Loucy (cell line): ENCODE measurements around the gene BLOC1S3.

ENCODE experiments used
- H2AFZ ChIP-seq: fragments of 200-600 bp; sonication (generic); 2 replicates; pipeline ENCODE4 v1.6.0; 2016; ENCODE audit warnings: antibody characterized with exemption, mild to moderate bottlenecking, low read length, moderate library complexity
- H3F3A ChIP-seq: fragments of 200-600 bp; 2 replicates; pipeline ENCODE4 v1.6.0; 2016; ENCODE audit warnings: antibody characterized with exemption, low read depth, mild to moderate bottlenecking
- H3K27me3 ChIP-seq: fragments of 200-600 bp; sonication (generic); 2 replicates; pipeline ENCODE4 v1.6.1; 2014; ENCODE audit warnings: low read length, mild to moderate bottlenecking; ENCODE audit not compliant: insufficient read depth, poor library complexity, severe bottlenecking
- H3K36me3 ChIP-seq: fragments of 200-600 bp; sonication (generic); 2 replicates; pipeline ENCODE4 v1.6.1; 2016; ENCODE audit warnings: low read length; ENCODE audit not compliant: insufficient read depth
- H3K4me1 ChIP-seq: fragments of 200-600 bp; sonication (generic); 2 replicates; pipeline ENCODE4 v1.5.1; 2014; ENCODE audit warnings: low read length, mild to moderate bottlenecking; ENCODE audit not compliant: insufficient read depth, poor library complexity, severe bottlenecking
- H3K4me2 ChIP-seq: fragments of 200-600 bp; sonication (generic); 2 replicates; pipeline ENCODE4 v1.6.0; 2014; ENCODE audit warnings: antibody characterized with exemption, low read length, low read depth, mild to moderate bottlenecking; ENCODE audit not compliant: poor library complexity, severe bottlenecking
- H3K4me3 ChIP-seq: fragments of 200-600 bp; sonication (generic); 2 replicates; pipeline ENCODE4 v1.5.1; 2014; ENCODE audit warnings: low read length, mild to moderate bottlenecking, mixed read lengths; ENCODE audit not compliant: poor library complexity, severe bottlenecking
- H3K79me2 ChIP-seq: fragments of 200-600 bp; sonication (generic); 2 replicates; pipeline ENCODE4 v1.6.1; 2014; ENCODE audit warnings: low read length; ENCODE audit not compliant: insufficient read depth
- H3K9ac ChIP-seq: fragments of 200-600 bp; sonication (generic); 2 replicates; pipeline ENCODE4 v1.6.0; 2014; ENCODE audit warnings: mild to moderate bottlenecking, low read depth, low read length, moderate library complexity; ENCODE audit not compliant: poor library complexity, severe bottlenecking
- H3K9me2 ChIP-seq: fragments of 200-600 bp; sonication (generic); replicated peaks from 2 replicates; pipeline ENCODE4 v1.6.1; 2016; ENCODE audit warnings: low read depth, low read length, mixed read lengths
- H3K9me3 ChIP-seq: fragments of 200-600 bp; sonication (generic); 2 replicates; pipeline ENCODE4 v1.6.1; 2014; ENCODE audit warnings: mild to moderate bottlenecking, antibody characterized with exemption, low read length, low read depth; ENCODE audit not compliant: insufficient read depth
- H4K20me1 ChIP-seq: fragments of 200-600 bp; sonication (generic); 2 replicates; pipeline ENCODE4 v1.6.0; 2014; ENCODE audit warnings: antibody characterized with exemption, low read length, mild to moderate bottlenecking; ENCODE audit not compliant: insufficient read depth, poor library complexity, severe bottlenecking
- CTCF ChIP-seq: fragments of 200-600 bp; sonication (generic); conservative IDR thresholded peaks from 2 replicates; pipeline ENCODE4 v1.5.1; 2014; ENCODE audit warnings: mild to moderate bottlenecking, antibody characterized with exemption, low read length
- EZH2phosphoT487 ChIP-seq: fragments of 200-600 bp; IDR thresholded peaks from 2 replicates; pipeline ENCODE4 v1.6.1; 2018; ENCODE audit warnings: antibody characterized with exemption, mild to moderate bottlenecking, moderate library complexity, borderline replicate concordance

The BLOC1S3 gene

GRCh38 chr19:45163156-45163555 lies 15.4 kb upstream of the BLOC1S3 start:
- H3K4me1 ChIP-seq, result no peaks in the 10 kb centered on the region
- H3K9me2 ChIP-seq, result no peaks in the 10 kb centered on the region
- H3K4me2 ChIP-seq, result no peak overlapping the region
- no peaks in the 10 kb centered on the region for H3K9me3 ChIP-seq
- no peaks in the 10 kb centered on the region for H3K36me3 ChIP-seq
- TF ChIP-seq EZH2phosphoT487 (no peak), CTCF (no peak)
- no peak overlapping the region for H3K4me3 ChIP-seq
- no peaks in the 10 kb centered on the region for H3F3A ChIP-seq
- no peak overlapping the region for H3K9ac ChIP-seq
- H3K27me3 ChIP-seq, result no peaks in the 10 kb centered on the region
- H2AFZ ChIP-seq, result no peak overlapping the region
- no peaks in the 10 kb centered on the region for H3K79me2 ChIP-seq
- H4K20me1 ChIP-seq, result no peaks in the 10 kb centered on the region

- Histone ChIP-seq H2AFZ (no peak overlapping the region), H3K9ac (no peak overlapping the region), H4K20me1 (no peaks in the 10 kb centered on the region), H3K36me3 (no peaks in the 10 kb centered on the region), H3K27me3 (no peaks in the 10 kb centered on the region), H3K4me1 (no peaks in the 10 kb centered on the region), H3K9me2 (no peaks in the 10 kb centered on the region), H3K4me2 (no peak overlapping the region), H3K4me3 (no peak overlapping the region), H3F3A (no peaks in the 10 kb centered on the region), H3K79me2 (no peaks in the 10 kb centered on the region), H3K9me3 (no peaks in the 10 kb centered on the region)
- TF ChIP-seq EZH2phosphoT487 (no peak), CTCF (no peak)
Observed at GRCh38 chr19:45163751-45164460, 14.7 kb upstream of the BLOC1S3 start.

- H3K27me3 ChIP-seq, result no peaks in the 10 kb centered on the region
- no peaks in the 10 kb centered on the region for H3K36me3 ChIP-seq
- H3K9me3 ChIP-seq, result no peaks in the 10 kb centered on the region
- no peaks in the 10 kb centered on the region for H4K20me1 ChIP-seq
- no peak for TF ChIP-seq EZH2phosphoT487
- no peak for TF ChIP-seq CTCF
- no peak overlapping the region for H3K9ac ChIP-seq
- H2AFZ ChIP-seq, result no peak overlapping the region
- no peaks in the 10 kb centered on the region for H3F3A ChIP-seq
- no peak overlapping the region for H3K4me2 ChIP-seq
- no peaks in the 10 kb centered on the region for H3K79me2 ChIP-seq
- no peak overlapping the region for H3K4me3 ChIP-seq
- H3K4me1 ChIP-seq, result no peaks in the 10 kb centered on the region
- H3K9me2 ChIP-seq, result no peaks in the 10 kb centered on the region
Observed at GRCh38 chr19:45164577-45165335, 13.8 kb upstream of the BLOC1S3 start.
